Heart left ventricle (tissue), 16 donors: ENCODE data around the gene PRKAG2. TPM values are rescaled to one million over a fixed set of nuclear protein-coding genes. Genes with fewer than 3 reads are reported as not detected.

Experiments
- ATAC-seq, 4 donors: fragments of 200-7000 bp; cut with Tn5 transposase; one replicate each; pipeline ENCODE4 v1.9.1; 2020 to 2022; ENCODE audit warnings: moderate library complexity in 4 of 4, mild to moderate bottlenecking in 3 of 4, moderate number of reproducible peaks in 1 of 4
- DNase-seq, 5 donors: peaks; one replicate each; pipeline ENCODE4 v3.0.0-alpha.2; 2020
- H3K27ac ChIP-seq, 12 donors: fragments of 200-600 bp; sonication (generic) in 4 of 12; one replicate each; pipeline versions ENCODE4 v1.5.0 to v1.8.0; 2016 to 2022; ENCODE audit warnings: mild to moderate bottlenecking in 2 of 12
- H3K27me3 ChIP-seq, 9 donors: fragments of 200-600 bp; sonication (generic) in 2 of 9; one replicate each; pipeline versions ENCODE4 v1.5.1 to v1.8.0; 2016 to 2022; ENCODE audit warnings: mild to moderate bottlenecking in 3 of 9
- H3K36me3 ChIP-seq, 9 donors: fragments of 200-600 bp; sonication (generic) in 2 of 9; one replicate each; pipeline versions ENCODE4 v1.5.0 to v1.8.0; 2018 to 2022; ENCODE audit warnings: mild to moderate bottlenecking in 2 of 9
- H3K4me1 ChIP-seq, 12 donors: fragments of 200-600 bp; sonication (generic) in 4 of 12; one replicate each; pipeline versions ENCODE4 v1.5.0 to v1.8.0; 2016 to 2022; ENCODE audit warnings: mild to moderate bottlenecking in 3 of 12
- H3K4me3 ChIP-seq, 12 donors: fragments of 200-600 bp; sonication (generic) in 4 of 12; one replicate each; pipeline versions ENCODE4 v1.5.0 to v1.8.0; 2017 to 2022; ENCODE audit warnings: mild to moderate bottlenecking in 9 of 12, moderate library complexity in 4 of 12
- H3K9me3 ChIP-seq, 12 donors: fragments of 200-600 bp; sonication (generic) in 4 of 12; one replicate each; pipeline versions ENCODE4 v1.5.0 to v1.8.0; 2016 to 2022; ENCODE audit warnings: mild to moderate bottlenecking in 1 of 12
- POLR2A ChIP-seq, 2 donors: fragments of 450-650 bp; IDR thresholded peaks; one replicate each; pipeline ENCODE4 v1.6.1; 2017; ENCODE audit warnings: antibody characterized with exemption in 2 of 2, mild to moderate bottlenecking in 2 of 2, moderate library complexity in 2 of 2
- WGBS, 4 donors: extraction: QIAGEN DNeasy Blood & Tissue Kit in 2 of 4; methylation state at CpG; one replicate each; pipeline versions ENCODE4 v1.1.5 to v1.1.7; 2013 to 2018; 5-methylcytosine and 5-hydroxymethylcytosine counted together
- intact Hi-C, 10 donors: fragments of 100-400 bp; cut with DNase I; formaldehyde crosslinking; loops; one replicate each; pipeline versions ENCODE4 v1.11.1 to v1.14.2; 2022
- polyA plus RNA-seq, 2 donors: library from polyadenylated mRNA; stranded (reverse); fragments of 200-250 nt; gene quantifications; one replicate each; pipeline ENCODE4 v1.2.3, GENCODE V29; 2013
- total RNA-seq, 9 donors: library from RNA; depleted of rRNA in 2 of 9; stranded (reverse); fragments of >200 nt in 2 of 9; fragmentation: NEBNext Ultra II Directional in 3 of 9; extraction: Animal tissue kit (Norgen Biotek cat#: 25700) in 3 of 9; gene quantifications; one replicate each; pipeline versions ENCODE4 v1.1.0 to v1.2.4, GENCODE V29; 2016 to 2023
- TF ChIP-seq, protein P1 (sequence below), 12 donors: fragments of 200-600 bp; sonication (generic) in 4 of 12; IDR thresholded peaks; one replicate each; pipeline versions ENCODE4 v1.5.0 to v1.8.0; 2018 to 2022; ENCODE audit warnings: antibody characterized with exemption in 12 of 12, mild to moderate bottlenecking in 5 of 12
- donor health status: ischemic (EF 13 %, LVEDD 7.1; RV severe dilation, severe dysfunction).
- donor health status: healthy with polysubstance abuse.
- donor health status: DM: no; HTN: yes; CAD: no.
- donor health status: DM: no; HTN: no; CAD: no.
- donor health status: ischemic (EF 25% LVEDD 6.9; RV normal size, moderate dysfunction).
- donor health status: ischemic (EF 25% LVEDD 5.7; RV mildly dilated, moderate dysfunction).
- donor health status: healthy.
- donor health status: DM: yes; HTN: yes; CAD: no.
- donor health status: ischemic (EF 35%, LVEDD 5.7; RV mildly dilated, moderate dysfunction).
- donor health status: nonischemic (EF 11% LVEDD 7.7; RV severe dilation, severe dysfunction).
- donor health status: DM: yes; HTN: yes; CAD: no.
- donor health status: PGD.
- donor health status: ischemic (EF 29% LVEDD 5.4; RV normal size, mild dysfunction).
- donor health status: nonischemic (EF 23%, LVEDD 6.1; RV moderate dilation, normal function).

PRKAG2 gene
- total and polyA plus RNA-seq, 11 donors, result 50.2 to 179 (median 108) TPM

DNA sequence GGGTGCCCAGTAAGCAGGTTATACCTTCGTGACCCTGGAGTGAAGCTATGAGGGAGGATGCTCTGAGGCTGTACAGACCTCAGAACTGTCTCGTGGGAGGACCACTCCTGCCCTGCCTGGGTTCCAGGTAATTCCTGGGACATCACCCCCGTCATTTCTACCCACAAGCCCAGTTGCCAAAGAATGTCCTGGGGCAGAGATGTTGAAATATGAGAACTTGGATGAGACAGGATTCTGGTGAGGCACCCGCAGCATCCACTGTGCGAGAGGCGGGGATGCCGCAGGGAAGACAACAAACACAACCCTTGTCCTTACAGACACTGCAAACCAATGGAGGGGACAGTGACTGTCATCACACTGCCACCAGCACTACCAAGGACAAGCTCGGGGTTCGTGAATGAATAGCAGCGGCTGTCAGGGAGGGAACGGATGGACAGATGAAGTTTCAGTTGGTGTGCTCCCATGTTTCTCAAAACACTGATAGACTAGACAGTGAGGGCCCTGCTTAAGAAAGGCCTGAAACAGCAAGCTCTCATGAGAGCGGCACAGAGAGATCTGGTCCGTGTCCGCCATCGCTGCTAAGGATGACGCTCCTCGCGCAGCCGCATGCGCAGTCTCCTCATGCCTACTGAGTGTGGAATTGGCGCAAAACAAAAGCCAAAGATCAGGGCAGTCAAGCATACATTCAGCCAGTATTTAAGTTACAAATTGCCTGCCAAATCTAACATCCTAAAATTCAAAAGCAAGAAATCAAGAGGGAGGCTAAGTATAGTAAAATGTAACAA lies 275.2 kb downstream of the PRKAG2 start:
- intact Hi-C loops, result no loop called here
- H3K4me3 ChIP-seq, result no peak overlapping the region
- peaks cover 0 to 10% (median 9%) of the 10 kb centered on the region in 9 donors for H3K36me3 ChIP-seq
- TF ChIP-seq POLR2A (IDR thresholded peaks at IDR 0.05), result no peak
- TF ChIP-seq, protein P1, sequence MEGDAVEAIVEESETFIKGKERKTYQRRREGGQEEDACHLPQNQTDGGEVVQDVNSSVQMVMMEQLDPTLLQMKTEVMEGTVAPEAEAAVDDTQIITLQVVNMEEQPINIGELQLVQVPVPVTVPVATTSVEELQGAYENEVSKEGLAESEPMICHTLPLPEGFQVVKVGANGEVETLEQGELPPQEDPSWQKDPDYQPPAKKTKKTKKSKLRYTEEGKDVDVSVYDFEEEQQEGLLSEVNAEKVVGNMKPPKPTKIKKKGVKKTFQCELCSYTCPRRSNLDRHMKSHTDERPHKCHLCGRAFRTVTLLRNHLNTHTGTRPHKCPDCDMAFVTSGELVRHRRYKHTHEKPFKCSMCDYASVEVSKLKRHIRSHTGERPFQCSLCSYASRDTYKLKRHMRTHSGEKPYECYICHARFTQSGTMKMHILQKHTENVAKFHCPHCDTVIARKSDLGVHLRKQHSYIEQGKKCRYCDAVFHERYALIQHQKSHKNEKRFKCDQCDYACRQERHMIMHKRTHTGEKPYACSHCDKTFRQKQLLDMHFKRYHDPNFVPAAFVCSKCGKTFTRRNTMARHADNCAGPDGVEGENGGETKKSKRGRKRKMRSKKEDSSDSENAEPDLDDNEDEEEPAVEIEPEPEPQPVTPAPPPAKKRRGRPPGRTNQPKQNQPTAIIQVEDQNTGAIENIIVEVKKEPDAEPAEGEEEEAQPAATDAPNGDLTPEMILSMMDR (IDR thresholded peaks at IDR 0.05), result no peak
- H3K9me3 ChIP-seq, result no peaks in the 10 kb centered on the region
- no peak for DNase-seq
- peaks cover 0 to 35% (median 18%) of the 10 kb centered on the region in 12 donors for H3K4me1 ChIP-seq
- H3K27me3 ChIP-seq, result no peaks in the 10 kb centered on the region
- ATAC-seq, result no peak
- WGBS, 4 donors, result 92 to 95% (median 93%) methylated on average over 21 of the region's 21 CpGs
- H3K27ac ChIP-seq, result no peak overlapping the region

DNA sequence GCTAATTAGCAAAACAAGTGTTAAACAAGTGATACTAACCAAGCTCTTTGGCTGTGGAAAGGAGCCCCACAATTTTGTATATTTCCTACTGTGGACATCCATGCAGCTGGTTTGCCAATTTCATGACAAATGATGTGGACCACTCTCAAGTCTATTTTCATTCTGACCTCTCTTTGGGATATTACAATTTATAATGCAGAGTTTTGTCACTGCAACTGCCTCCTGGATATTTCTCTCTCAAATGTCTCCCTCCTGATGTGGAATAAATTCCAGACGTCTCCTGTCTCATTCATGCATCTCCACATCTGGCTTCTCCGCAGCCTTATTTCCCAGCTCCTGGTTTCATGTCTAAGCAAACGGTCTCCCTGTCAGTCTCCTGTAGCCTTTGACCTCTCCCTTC lies 276.6 kb downstream of the PRKAG2 start:
- ATAC-seq (peak in 1 of 4 donors; percentile 11), DNase-seq (no peak)
- no peak for TF ChIP-seq POLR2A (IDR thresholded peaks at IDR 0.05)
- TF ChIP-seq, protein P1 (IDR thresholded peaks at IDR 0.05), result no peak
- peak overlapping the region; percentile 43 to 89 (median 82) for H3K27ac ChIP-seq
- H3K4me3 ChIP-seq, result no peak overlapping the region
- peaks cover 0 to 10% (median 9%) of the 10 kb centered on the region in 9 donors for H3K36me3 ChIP-seq
- H3K27me3 ChIP-seq, result no peaks in the 10 kb centered on the region
- H3K4me1 ChIP-seq, result peaks cover 0 to 42% (median 18%) of the 10 kb centered on the region in 12 donors
- H3K9me3 ChIP-seq, result no peaks in the 10 kb centered on the region
- intact Hi-C loops, result no loop called here
- WGBS, 4 donors, result 59 to 72% (median 66%) methylated on average over 3 of the region's 3 CpGs

DNA sequence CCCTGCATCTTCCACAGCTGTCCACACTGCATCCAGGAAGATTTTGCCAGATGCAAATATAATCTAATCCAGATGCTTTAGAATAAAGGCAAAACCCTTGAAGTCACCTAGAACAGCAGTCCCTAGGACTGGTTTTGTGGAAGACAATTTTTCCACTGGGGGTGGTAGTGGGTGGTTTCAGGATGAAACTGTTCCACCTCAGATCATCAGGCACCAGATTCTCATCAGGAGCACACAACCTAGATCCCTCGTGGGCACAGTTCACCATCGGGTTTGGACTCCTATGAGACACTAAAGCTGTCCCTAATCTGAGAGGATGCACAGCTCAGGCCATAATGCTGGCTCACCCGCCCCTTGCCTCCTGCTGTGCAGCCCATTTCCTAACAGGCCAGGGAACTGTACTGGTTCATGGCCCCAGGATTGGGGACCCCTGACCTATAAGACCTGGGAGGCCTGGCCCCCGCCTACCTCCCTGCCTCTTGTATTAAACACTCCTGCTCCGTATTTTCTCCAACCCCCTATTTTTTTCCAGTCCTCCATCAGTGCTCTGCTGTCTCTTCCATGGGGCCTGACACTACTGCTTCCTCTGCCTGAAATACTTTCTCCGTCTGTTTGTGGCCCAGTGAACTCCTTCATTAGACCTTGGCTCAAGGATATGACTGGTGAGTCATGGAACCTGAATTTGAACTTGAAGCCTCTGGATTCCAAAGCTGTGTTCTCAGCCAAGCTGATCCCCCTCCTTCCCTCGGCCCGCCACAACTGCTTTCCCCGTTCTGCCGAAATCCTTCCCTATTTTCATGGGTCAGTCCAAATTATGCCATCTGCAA lies 277.3 kb downstream of the PRKAG2 start:
- Histone ChIP-seq H3K27me3 (no peaks in the 10 kb centered on the region), H3K4me1 (peaks cover 0 to 49% (median 23%) of the 10 kb centered on the region in 12 donors), H3K36me3 (peaks cover 0 to 15% (median 9%) of the 10 kb centered on the region in 9 donors), H3K4me3 (no peak overlapping the region), H3K9me3 (no peaks in the 10 kb centered on the region), H3K27ac (peak overlapping the region; percentile 43 to 89 (median 82))
- WGBS, 4 donors, result 43 to 53% (median 48%) methylated on average over 10 of the region's 10 CpGs
- intact Hi-C loops, result no loop called here
- peak; percentile 90 to 94 (median 92) for ATAC-seq
- no peak for TF ChIP-seq POLR2A (IDR thresholded peaks at IDR 0.05)
- TF ChIP-seq, protein P1 (IDR thresholded peaks at IDR 0.05), result no peak
- peak in 2 of 5 donors; percentile 39 to 57 for DNase-seq
